HEK293T (cell line): ENCODE results near the gene MID1.

Experiments
- CTBP1 ChIP-seq: fragments of 450-650 bp; IDR thresholded peaks from 2 replicates; pipeline ENCODE4 v1.6.1; 2016; ENCODE audit warnings: borderline replicate concordance
- ELF4 ChIP-seq: fragments of 450-650 bp; IDR thresholded peaks from 2 replicates; pipeline ENCODE4 v1.6.1; 2017; ENCODE audit warnings: antibody characterized with exemption
- FOXA1 ChIP-seq: fragments of 450-650 bp; IDR thresholded peaks from 2 replicates; pipeline ENCODE4 v1.6.1; 2016; ENCODE audit warnings: mild to moderate bottlenecking
- FOXM1 ChIP-seq: fragments of 450-650 bp; IDR thresholded peaks from 2 replicates; pipeline ENCODE4 v1.6.1; 2017; ENCODE audit warnings: mild to moderate bottlenecking, borderline replicate concordance
- L3MBTL2 ChIP-seq: fragments of 450-650 bp; conservative IDR thresholded peaks from 2 replicates; pipeline ENCODE4 v1.6.1; 2016; ENCODE audit warnings: mild to moderate bottlenecking
- LEF1 ChIP-seq: fragments of 450-650 bp; IDR thresholded peaks from 2 replicates; pipeline ENCODE4 v1.6.1; 2017; ENCODE audit warnings: mild to moderate bottlenecking, borderline replicate concordance
- NFRKB ChIP-seq: fragments of 450-650 bp; IDR thresholded peaks from 2 replicates; pipeline ENCODE4 v1.6.1; 2016; ENCODE audit warnings: mild to moderate bottlenecking, moderate library complexity
- PKNOX1 ChIP-seq: fragments of 450-650 bp; IDR thresholded peaks from 2 replicates; pipeline ENCODE4 v1.6.1; 2016
- SP1 ChIP-seq: fragments of 450-650 bp; IDR thresholded peaks from 2 replicates; pipeline ENCODE4 v1.6.1; 2017
- TARDBP ChIP-seq: fragments of 450-650 bp; IDR thresholded peaks from 2 replicates; pipeline ENCODE4 v1.6.1; 2016
- ZNF384 ChIP-seq: fragments of 450-650 bp; IDR thresholded peaks from 2 replicates; pipeline ENCODE4 v1.6.1; 2016

- TF ChIP-seq CTBP1 (no peak), SP1 (no peak), ELF4 (no peak), FOXA1 (no peak), ZNF384 (no peak), L3MBTL2 (no peak), LEF1 (no peak), NFRKB (no peak), PKNOX1 (no peak), TARDBP (no peak), FOXM1 (no peak)
These were observed 113.2 kb downstream of the MID1 start for GRCh38 chrX:10507181-10507580.
